GM12878 (cell line): Measurements from ENCODE around the gene PKLR. TPM values are rescaled to one million over a fixed set of nuclear protein-coding genes. Genes with fewer than 3 reads are reported as not detected.

Experiments used
- ATAC-seq: fragments of 200-7000 bp; cut with Tn5 transposase; 3 replicates; pipeline ENCODE4 v1.9.1; 2020; ENCODE audit warnings: mild to moderate bottlenecking, moderate library complexity
- BruUV-seq: library from RNA; stranded (reverse); fragments of 400-500 nt; replicated peaks from 2 replicates; lab custom pipeline; 2021; lab: Mats Ljungman, UMichigan
- CTCF ChIA-PET: fragments of 300-600 bp; sonication (Branson Sonifier 250); formaldehyde crosslinking; extraction: SDS; loops from one replicate; lab custom pipeline; 2021; ENCODE audit warnings: inconsistent platforms; lab: Yijun Ruan, JAX
- POLR2A ChIA-PET: fragments of 350-600 bp; formaldehyde crosslinking; extraction: SDS; loops from one replicate; lab custom pipeline; 2021; ENCODE audit warnings: inconsistent platforms; lab: Charles Lee
- RAD21 ChIA-PET: fragments of 300-600 bp; sonication (Branson Sonifier 250); formaldehyde crosslinking; loops from one replicate; lab custom pipeline; 2023; ENCODE audit warnings: antibody characterized with exemption; ENCODE audit not compliant: unreplicated experiment; lab: Charles Lee
- SMC1A ChIA-PET: fragments of 300-600 bp; sonication (Branson Sonifier 250); formaldehyde crosslinking; loops from one replicate; lab custom pipeline; 2023; ENCODE audit not compliant: unreplicated experiment, uncharacterized antibody; lab: Charles Lee
- DNase-seq: peaks from one replicate; pipeline ENCODE4 v3.0.0-alpha.2; 2011; ENCODE audit warnings: low read depth, low spot score
- FAIRE-seq: peaks from 3 replicates; lab custom pipeline; 2011; peaks lifted over from hg19 to GRCh38; lab: Jason Lieb, UNC
- H2AFZ ChIP-seq: 2 replicates; pipeline ENCODE4 v1.6.0; 2011; ENCODE audit warnings: low read depth, low read length, control low read depth; ENCODE audit not compliant: control insufficient read depth
- H3K27ac ChIP-seq: 2 replicates; pipeline ENCODE4 v1.5.1; 2011; ENCODE audit warnings: control low read depth; ENCODE audit not compliant: control insufficient read depth, insufficient read depth
- H3K27me3 ChIP-seq, 2 experiments: replicated peaks in 1 of 2; 2 replicates each; pipeline versions ENCODE4 v1.6.0 to v1.6.1; 2011; ENCODE audit warnings: low read length in 1 of 2; ENCODE audit not compliant: control insufficient read depth in 2 of 2, insufficient read depth in 2 of 2
- H3K36me3 ChIP-seq, 2 experiments: 2 replicates each; pipeline ENCODE4 v1.5.1; 2011; ENCODE audit warnings: low read length in 1 of 2; ENCODE audit not compliant: control insufficient read depth in 2 of 2, insufficient read depth in 2 of 2
- H3K4me1 ChIP-seq: 2 replicates; pipeline ENCODE4 v1.6.1; 2011; ENCODE audit warnings: mild to moderate bottlenecking, low read length, moderate library complexity, mixed read lengths; ENCODE audit not compliant: control insufficient read depth, insufficient read depth
- H3K4me2 ChIP-seq: 2 replicates; pipeline ENCODE4 v1.6.0; 2011; ENCODE audit warnings: control low read depth; ENCODE audit not compliant: control insufficient read depth, insufficient read depth
- H3K4me3 ChIP-seq: fragments of 200-600 bp; sonication (generic); 2 replicates; pipeline ENCODE4 v1.5.1; 2016
- H3K79me2 ChIP-seq: 2 replicates; pipeline ENCODE4 v1.6.0; 2011; ENCODE audit warnings: low read length; ENCODE audit not compliant: control insufficient read depth, insufficient read depth
- H3K9ac ChIP-seq: 2 replicates; pipeline ENCODE4 v1.8.0; 2011; ENCODE audit warnings: low read length, control low read depth, mixed read lengths; ENCODE audit not compliant: control insufficient read depth, insufficient read depth
- H3K9me3 ChIP-seq: replicated peaks from 3 replicates; pipeline ENCODE4 v1.5.1; 2011; ENCODE audit warnings: mild to moderate bottlenecking, low read length; ENCODE audit not compliant: control insufficient read depth, insufficient read depth
- H4K20me1 ChIP-seq: 2 replicates; pipeline ENCODE4 v1.6.0; 2011; ENCODE audit not compliant: control insufficient read depth, insufficient read depth
- ASH2L ChIP-seq: fragments of 300-600, 200-600 bp; sonication (generic); IDR thresholded peaks from 2 replicates; pipeline ENCODE4 v1.6.1; 2017; ENCODE audit warnings: low read depth, mild to moderate bottlenecking, borderline replicate concordance
- CREB1 ChIP-seq: IDR thresholded peaks from 2 replicates; pipeline ENCODE4 v1.6.1; 2012; ENCODE audit warnings: low read depth, mild to moderate bottlenecking, inconsistent platforms
- DPF2 ChIP-seq: fragments of 450-650 bp; IDR thresholded peaks from 2 replicates; pipeline ENCODE4 v1.6.1; 2017; ENCODE audit warnings: mild to moderate bottlenecking
- GABPA ChIP-seq: IDR thresholded peaks from 2 replicates; pipeline ENCODE4 v1.6.1; 2014; ENCODE audit warnings: antibody characterized with exemption, low read depth, mild to moderate bottlenecking, inconsistent platforms
- HDAC6 ChIP-seq: fragments of 200-600 bp; sonication (generic); IDR thresholded peaks from one replicate; pipeline ENCODE4 v1.8.0; 2017; ENCODE audit warnings: antibody characterized with exemption; ENCODE audit not compliant: unreplicated experiment
- MEF2B ChIP-seq: fragments of 450-650 bp; IDR thresholded peaks from 2 replicates; pipeline ENCODE4 v1.6.1; 2018; ENCODE audit warnings: mild to moderate bottlenecking, moderate library complexity; ENCODE audit not compliant: partially characterized antibody, poor library complexity, severe bottlenecking
- NFIC ChIP-seq: IDR thresholded peaks from 2 replicates; pipeline ENCODE4 v1.6.1; 2012; ENCODE audit warnings: low read depth, mild to moderate bottlenecking, inconsistent platforms, low read length, moderate library complexity
- NR2C1 ChIP-seq: fragments of 450-650 bp; IDR thresholded peaks from 2 replicates; pipeline ENCODE4 v1.6.1; 2017; ENCODE audit warnings: antibody characterized with exemption, mild to moderate bottlenecking, moderate library complexity
- NR2C2 ChIP-seq: IDR thresholded peaks from 2 replicates; pipeline ENCODE4 v1.6.1; 2011; ENCODE audit warnings: borderline replicate concordance, low read depth; ENCODE audit not compliant: control insufficient read depth, insufficient read length
- POLR2AphosphoS5 ChIP-seq: IDR thresholded peaks from 2 replicates; pipeline ENCODE4 v1.6.1; 2011; ENCODE audit warnings: mild to moderate bottlenecking, low read length, inconsistent platforms
- POU2F2 ChIP-seq: IDR thresholded peaks from 3 replicates; pipeline ENCODE4 v1.6.1; 2011; ENCODE audit warnings: low read depth, mild to moderate bottlenecking, low read length, borderline replicate concordance
- RELA ChIP-seq: fragments of 450-650 bp; IDR thresholded peaks from 2 replicates; pipeline ENCODE4 v1.8.0; 2014; ENCODE audit warnings: borderline replicate concordance; ENCODE audit not compliant: partially characterized antibody
- SPI1 ChIP-seq: IDR thresholded peaks from 2 replicates; pipeline ENCODE4 v1.6.1; 2011; ENCODE audit warnings: low read depth, mild to moderate bottlenecking, low read length, moderate library complexity, borderline replicate concordance; ENCODE audit not compliant: insufficient read depth
- SREBF1 ChIP-seq: IDR thresholded peaks from 2 replicates; pipeline ENCODE4 v1.6.1; 2012; ENCODE audit warnings: mild to moderate bottlenecking, low read length
- STAT1 ChIP-seq: fragments of 450-650 bp; conservative IDR thresholded peaks from 2 replicates; pipeline ENCODE4 v1.6.1; 2014; ENCODE audit warnings: antibody characterized with exemption, mild to moderate bottlenecking
- ZNF274 ChIP-seq: IDR thresholded peaks from one replicate; pipeline ENCODE4 v1.8.0; 2011; ENCODE audit not compliant: insufficient read length, insufficient read depth
- ZZZ3 ChIP-seq: IDR thresholded peaks from 2 replicates; pipeline ENCODE4 v1.6.1; 2011; ENCODE audit warnings: low read depth; ENCODE audit not compliant: control insufficient read depth, insufficient read length
- WGBS: methylation state at CpG from one replicate; pipeline ENCODE4 v1.1.6; 2016; ENCODE audit warnings: low lambda C conversion rate; ENCODE audit not compliant: insufficient replicate concordance, insufficient coverage; ENCODE audit errors: missing lambda C conversion rate; 5-methylcytosine and 5-hydroxymethylcytosine counted together
- in situ Hi-C: fragments of 300-500 bp; cut with MboI; formaldehyde crosslinking; loops from 9 replicates; pipeline ENCODE4 v1.14.3; 2018; ENCODE audit warnings: mixed read lengths
- intact Hi-C: fragments of 100-400 bp; cut with micrococcal nuclease; formaldehyde crosslinking; loops from one replicate; pipeline ENCODE4 v1.14.2; 2022; ENCODE audit not compliant: unreplicated experiment
- polyA plus RNA-seq, 11 experiments: library from polyadenylated mRNA; depleted of rRNA in 4 of 11; unstranded in 6 of 11; stranded (reverse) in 5 of 11; fragments of >200 nt; fragmentation: Nextera tagmentation in 4 of 11; fragmentation: Illumina TruSeq in 1 of 11; extraction: Ambion mirVana in 4 of 11; extraction: Trizol in 1 of 11; gene quantifications; 1 replicate in 1 of 11; 2 replicates in 10 of 11; pipeline versions ENCODE4 v1.2.1 to v1.2.3, GENCODE V29; 2011 to 2016; ENCODE audit warnings: inconsistent platforms in 2 of 11, missing spikeins in 2 of 11, low read depth in 1 of 11
- total RNA-seq, 4 experiments: library from RNA; depleted of rRNA in 3 of 4; stranded (reverse); fragments of >200 nt in 3 of 4; fragmentation: Illumina TruSeq in 1 of 4; extraction: Trizol in 1 of 4; gene quantifications; 2 replicates each; pipeline versions ENCODE4 v1.2.1 to v1.2.3, GENCODE V29; 2013 to 2021
- TF ChIP-seq, protein P1 (sequence below): fragments of 450-650 bp; IDR thresholded peaks from 2 replicates; pipeline ENCODE4 v1.6.1; 2017; ENCODE audit warnings: low read depth, mild to moderate bottlenecking, moderate library complexity

The PKLR gene
- total and polyA plus RNA-seq, 10 of the 15 experiments (the other 5 are each of a cell fraction or from before 2014, with no cell fraction given) = 0.04 to 0.15 (median 0.08) TPM; not detected in 7

GRCh38 chr1:155261852-155262673 is 39.2 kb downstream of the PKLR start, which contains the start of gene SCAMP3:
SCAMP3 (minus strand) TSS chr1:155262360; CDS start chr1:155262151, 209 bp downstream.
- ATAC-seq (peak; percentile 98), DNase-seq (peak; percentile 96), FAIRE-seq (peak; percentile 96)
- H3K27ac ChIP-seq = peak within 1 kb of the TSS; percentile 84
- H4K20me1 ChIP-seq = no peaks in the 10 kb centered on the region
- ChIA-PET SMC1A (interaction anchor here (1.0 to 1.4 kb wide), 4 partner anchors 10 to 46 kb away, joined by 3 to 5 read pairs (median 4); partner anchors contain the start of gene FDPS), RAD21 (interaction anchor here (0.5 to 4.2 kb wide), 5 partner anchors 11 to 177 kb away, joined by 3 to 26 read pairs (median 5); partner anchors contain the start of genes CLK2 and FDPS), POLR2A (interaction anchor here (0.5 to 1.9 kb wide), 7 partner anchors 10 to 481 kb away, joined by 3 to 13 read pairs (median 6); partner anchors contain the start of genes CLK2 and HCN3), CTCF (interaction anchor here (0.9 to 4.3 kb wide), 9 partner anchors 11 to 89 kb away, joined by 3 to 78 read pairs (median 4); partner anchors contain the start of genes CLK2, KRTCAP2, MTX1 and THBS3)
- H3K9me3 ChIP-seq = no peaks in the 10 kb centered on the region
- WGBS = 1% methylated on average over 47 of the region's 47 CpGs
- peaks cover 15 to 19% of the 10 kb centered on the region in 2 experiments; a peak in 3 of 4 replicates for H3K36me3 ChIP-seq
- peak within 1 kb of the TSS; percentile 77 for H3K4me3 ChIP-seq
- H2AFZ ChIP-seq = peak within 1 kb of the TSS; percentile 91
- H3K79me2 ChIP-seq = peaks cover 20% of the 10 kb centered on the region
- H3K4me2 ChIP-seq = peak within 1 kb of the TSS; percentile 91
- no peaks in the 10 kb centered on the region for H3K27me3 ChIP-seq
- intact Hi-C loops (no loop called here), in situ Hi-C loops (no loop called here)
- TSS peak; percentile 59 for BruUV-seq
- H3K9ac ChIP-seq = peak within 1 kb of the TSS; percentile 82
- peaks cover 7% of the 10 kb centered on the region for H3K4me1 ChIP-seq
- TF ChIP-seq ZNF274 (no peak), SPI1 (peak; percentile 55; the same call in 1 of the 2 replicates), GABPA (peak; percentile 85), HDAC6 (no peak), ASH2L (no peak), NFIC (peak; percentile 42; the same call in 1 of the 2 replicates), STAT1 (no peak), DPF2 (0 out of 2 replicates have a peak, but pooled peaks have one; percentile 7), NR2C1 (no peak), ZZZ3 (no peak), SREBF1 (peak; percentile 75), POU2F2 (peak; percentile 75; the same call in 2 of the 3 replicates), CREB1 (peak; percentile 92), RELA (peak; percentile 93), MEF2B (peak; percentile 12), POLR2AphosphoS5 (peak; percentile 84), NR2C2 (no peak)
- TF ChIP-seq, protein P1, sequence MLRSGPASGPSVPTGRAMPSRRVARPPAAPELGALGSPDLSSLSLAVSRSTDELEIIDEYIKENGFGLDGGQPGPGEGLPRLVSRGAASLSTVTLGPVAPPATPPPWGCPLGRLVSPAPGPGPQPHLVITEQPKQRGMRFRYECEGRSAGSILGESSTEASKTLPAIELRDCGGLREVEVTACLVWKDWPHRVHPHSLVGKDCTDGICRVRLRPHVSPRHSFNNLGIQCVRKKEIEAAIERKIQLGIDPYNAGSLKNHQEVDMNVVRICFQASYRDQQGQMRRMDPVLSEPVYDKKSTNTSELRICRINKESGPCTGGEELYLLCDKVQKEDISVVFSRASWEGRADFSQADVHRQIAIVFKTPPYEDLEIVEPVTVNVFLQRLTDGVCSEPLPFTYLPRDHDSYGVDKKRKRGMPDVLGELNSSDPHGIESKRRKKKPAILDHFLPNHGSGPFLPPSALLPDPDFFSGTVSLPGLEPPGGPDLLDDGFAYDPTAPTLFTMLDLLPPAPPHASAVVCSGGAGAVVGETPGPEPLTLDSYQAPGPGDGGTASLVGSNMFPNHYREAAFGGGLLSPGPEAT = peak; percentile 71
